ENCODE data around the gene SCML1.
"Not testable (repeated sequence)": the region's sequence is repeated elsewhere in the genome, so short reads cannot be mapped to it uniquely, and the experiment has no call there.

The SCML1 gene

DNA sequence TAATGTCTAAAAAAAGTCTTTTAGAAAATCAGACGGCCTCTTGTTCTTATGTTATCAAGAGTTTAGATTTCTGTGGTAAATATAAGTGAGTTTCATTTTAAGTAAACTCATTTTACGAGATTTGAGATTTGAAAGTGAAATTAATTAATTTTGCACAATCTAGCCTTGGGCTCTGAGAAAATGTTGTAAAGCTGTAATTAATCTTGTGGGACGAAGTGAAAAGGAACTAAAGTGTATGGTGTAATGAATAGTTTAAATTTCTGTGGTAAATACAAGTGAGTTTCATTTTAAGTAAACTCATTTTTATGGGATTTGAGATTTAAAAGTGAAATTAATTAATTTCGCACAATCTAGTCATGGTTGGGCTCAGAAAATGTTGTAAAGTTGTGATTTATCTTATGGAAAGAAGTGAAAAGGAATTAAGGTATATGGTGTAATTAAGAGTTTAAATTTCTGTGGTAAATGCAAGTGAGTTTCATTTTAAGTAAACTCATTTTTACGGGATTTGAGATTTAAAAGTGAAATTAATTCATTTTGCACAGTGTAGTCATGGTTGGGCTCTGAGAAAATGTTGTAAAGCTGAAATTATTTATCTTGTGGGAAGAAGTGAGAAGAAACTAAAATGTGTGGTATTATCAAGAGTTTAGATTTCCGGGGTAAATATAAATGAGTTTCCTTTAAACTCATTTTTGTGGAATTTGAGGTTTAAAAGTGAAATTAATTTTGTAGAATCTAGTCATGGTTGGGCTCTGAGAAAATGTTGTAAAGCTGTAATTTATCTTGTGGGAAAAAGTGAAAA lies 1.6 kb downstream of the SCML1 start:
- DNase-seq (ENCODE audit: low read depth): no peak

- DNase-seq (ENCODE audit: low read depth): no peak
Measured at GRCh38 chrX:17740137-17741122, 3.1 kb downstream of the SCML1 start.

DNA sequence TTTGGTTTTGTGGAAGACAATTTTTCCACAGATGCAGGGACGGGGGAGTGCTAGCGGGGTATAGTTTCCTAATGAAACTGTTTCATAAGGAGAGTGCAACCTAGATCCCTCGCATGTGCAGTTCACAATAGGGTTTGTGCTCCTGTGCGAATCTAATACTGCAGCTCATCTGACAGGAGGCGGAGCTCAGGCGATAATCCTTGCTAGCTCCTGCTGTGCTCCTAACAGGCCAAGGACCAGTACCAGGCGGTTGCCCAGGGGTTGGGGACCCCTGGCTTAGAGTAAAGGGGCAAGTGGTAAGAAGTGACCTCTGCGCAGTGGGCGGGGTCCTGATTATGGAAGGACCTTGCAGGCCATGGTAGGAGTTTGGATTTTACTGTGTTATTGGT lies 3.8 kb downstream of the SCML1 start:
- no peak for DNase-seq (ENCODE audit: low read depth)

DNA sequence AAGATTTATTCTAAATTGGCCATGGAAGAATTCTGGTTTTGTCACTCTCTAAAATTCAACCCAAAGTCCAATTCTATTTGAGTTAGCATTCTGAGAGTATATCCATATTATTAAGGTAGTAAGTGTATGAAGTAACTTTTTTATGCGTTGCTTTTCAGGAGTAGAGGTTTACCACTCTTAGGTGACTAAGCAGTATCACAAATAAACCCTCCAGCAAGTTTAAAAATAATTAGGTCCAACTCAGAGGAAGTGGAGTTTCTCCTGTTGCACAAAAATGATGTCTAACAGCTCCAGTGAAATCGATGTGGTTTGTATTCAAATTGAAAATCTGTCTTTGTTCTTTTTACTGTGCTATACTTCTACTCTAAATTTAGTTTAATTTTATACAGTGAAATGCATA lies 6.6 kb downstream of the SCML1 start:
- DNase-seq (ENCODE audit: low read depth): no peak

GRCh38 chrX:17744896-17745523 lies 7.7 kb downstream of the SCML1 start:
- DNase-seq (ENCODE audit: low read depth): no peak

DNA sequence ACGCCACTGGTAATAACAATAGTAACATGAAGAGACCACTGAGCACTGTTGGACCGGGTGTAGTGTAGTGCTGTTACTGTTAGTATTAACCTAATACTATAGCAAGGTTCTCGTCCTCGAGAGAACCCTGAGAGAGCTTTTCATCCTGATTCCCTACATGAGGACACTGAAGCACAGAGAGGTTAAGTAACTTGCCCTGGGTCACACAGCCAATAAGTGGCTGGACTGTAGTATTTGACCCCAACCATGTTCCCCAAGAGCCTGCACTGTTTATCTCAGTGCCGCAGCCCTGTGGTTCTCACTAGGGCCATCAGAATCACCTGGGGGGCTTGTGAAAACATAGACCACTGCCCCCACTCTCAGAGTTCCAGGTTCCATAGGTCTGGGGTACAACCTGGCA lies 10.4 kb downstream of the SCML1 start:
- no peak for DNase-seq (ENCODE audit: low read depth)

DNA sequence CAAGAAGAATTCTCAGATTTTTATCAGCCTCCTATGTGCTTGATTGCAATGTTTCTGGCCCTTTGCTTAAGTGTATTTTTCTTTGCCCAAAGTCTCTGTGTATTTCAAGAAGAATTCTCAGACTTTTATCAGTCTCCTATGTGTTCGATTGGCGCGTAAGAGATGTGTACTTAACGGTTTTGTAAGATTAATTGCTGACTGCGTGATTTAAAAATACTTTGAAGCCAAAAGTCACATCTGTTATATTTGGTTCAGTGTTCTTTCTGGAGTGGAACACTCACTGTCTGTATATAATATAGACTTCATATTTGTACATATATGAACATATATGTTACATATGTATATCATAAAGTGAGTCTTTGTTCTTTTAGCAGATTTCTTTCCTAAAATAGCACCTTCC lies 11.4 kb downstream of the SCML1 start:
- DNase-seq (ENCODE audit: low read depth): no peak

- no peak for DNase-seq (ENCODE audit: low read depth)
Measured at GRCh38 chrX:17750436-17750835, 13.1 kb downstream of the SCML1 start.

DNA sequence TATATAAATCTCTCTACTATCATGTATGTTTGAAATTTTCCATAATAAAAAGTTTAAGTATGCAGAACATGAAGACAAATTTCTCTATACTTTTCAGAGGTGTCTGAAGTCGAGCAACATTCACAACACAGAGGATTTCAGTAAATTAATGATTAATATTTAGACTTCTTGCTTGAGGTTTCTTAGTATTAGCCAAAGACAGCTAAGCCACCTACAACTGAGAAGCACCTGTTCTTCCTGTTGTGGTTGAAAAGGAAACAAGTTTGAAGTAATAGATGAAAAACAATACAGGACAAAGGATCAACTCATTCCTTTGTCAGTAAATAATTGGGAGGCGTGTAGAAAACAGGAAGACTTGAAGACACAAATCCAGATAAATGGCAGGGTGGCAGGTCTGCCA lies 21.1 kb downstream of the SCML1 start:
- DNase-seq (ENCODE audit: low read depth): no peak

DNA sequence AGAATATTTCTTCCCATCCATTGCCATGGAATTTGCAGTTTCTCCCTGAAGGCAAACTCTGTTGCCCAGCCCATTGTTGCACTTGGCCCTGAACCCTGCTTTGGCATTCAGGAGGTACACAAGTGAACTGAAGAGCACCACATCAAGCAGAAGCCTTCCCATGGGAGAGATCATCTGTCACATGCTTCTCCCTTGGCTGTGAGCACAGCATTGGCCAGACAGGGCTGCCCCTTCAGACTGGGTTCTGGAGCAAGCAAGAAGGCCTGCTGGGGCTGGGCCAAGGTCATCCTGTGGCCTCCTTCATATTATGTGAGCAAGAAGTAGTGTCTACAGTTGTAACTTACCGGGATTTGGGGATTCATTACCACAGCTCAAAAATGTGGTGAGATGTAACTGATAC lies 22.7 kb downstream of the SCML1 start:
- DNase-seq (ENCODE audit: low read depth): no peak

GRCh38 chrX:17767734-17768133 lies 30.4 kb downstream of the SCML1 start:
- DNase-seq (ENCODE audit: low read depth): no peak

DNA sequence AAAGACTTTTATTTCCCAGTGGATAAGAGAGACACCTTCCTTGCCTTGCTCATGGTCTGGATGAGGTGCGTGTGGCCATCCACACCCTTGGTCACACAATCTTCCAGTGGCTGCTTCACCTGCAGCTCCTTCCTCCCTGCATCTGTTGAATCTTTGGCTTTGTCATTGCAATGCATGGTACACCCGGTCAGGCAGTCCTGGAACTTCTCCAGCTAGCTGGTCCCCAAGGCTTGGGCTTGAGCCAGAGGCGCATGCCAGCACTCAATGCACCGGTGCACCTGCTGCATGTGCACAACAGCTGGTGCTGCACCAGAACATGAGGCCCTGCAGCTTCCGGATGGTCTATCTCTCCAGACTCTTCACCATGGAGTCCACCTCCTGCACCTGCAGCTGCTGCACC lies 31.7 kb downstream of the SCML1 start:
- no peak for DNase-seq (ENCODE audit: low read depth)

GRCh38 chrX:17769701-17770269 lies 32.5 kb downstream of the SCML1 start:
- no peak for DNase-seq (ENCODE audit: low read depth)

GRCh38 chrX:17773221-17773876 lies 36.1 kb downstream of the SCML1 start:
- DNase-seq (ENCODE audit: low read depth): no peak

- DNase-seq (ENCODE audit: low read depth): no peak
Measured at GRCh38 chrX:17774053-17774452, 36.8 kb downstream of the SCML1 start.

DNA sequence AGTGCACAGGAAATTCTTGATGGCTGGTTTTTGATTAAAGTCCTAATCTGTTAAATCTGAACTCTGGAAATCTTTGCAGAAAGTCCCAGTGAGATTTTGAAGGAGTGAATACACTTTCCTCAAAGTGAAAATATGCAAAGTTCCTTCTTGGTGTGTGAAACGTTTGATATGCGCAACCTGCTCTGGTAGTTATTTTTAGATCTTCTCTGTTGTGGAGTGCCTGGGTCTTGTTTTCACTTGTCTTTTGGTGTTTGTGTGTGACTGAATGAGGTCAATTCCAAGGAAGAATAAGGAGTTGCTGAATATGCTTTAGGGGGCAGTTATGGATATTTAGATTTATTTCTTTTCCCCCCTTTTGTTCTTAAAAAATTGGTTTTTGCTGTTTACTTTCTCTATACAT lies 41.7 kb downstream of the SCML1 start:
- no peak for DNase-seq (ENCODE audit: low read depth)

DNA sequence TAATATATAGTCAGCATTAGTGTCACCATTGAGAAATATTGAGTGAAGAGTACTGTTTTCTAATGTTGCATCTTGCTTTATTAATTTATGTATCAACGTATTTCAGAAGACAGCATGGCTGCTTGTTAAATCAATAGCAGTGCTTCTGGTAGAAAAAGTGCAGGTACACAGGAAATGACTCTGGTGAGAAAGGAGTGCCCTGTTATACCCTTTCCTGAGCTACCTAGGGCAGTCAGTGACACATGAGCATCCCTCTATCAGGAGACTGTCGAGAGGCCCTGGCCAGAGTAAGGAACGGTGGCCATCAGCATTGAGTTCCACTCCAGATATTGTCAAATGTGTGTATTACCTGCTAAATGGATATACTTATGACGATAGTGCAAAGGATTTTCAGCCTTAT lies 42.1 kb downstream of the SCML1 start:
- no peak for DNase-seq (ENCODE audit: low read depth)

DNA sequence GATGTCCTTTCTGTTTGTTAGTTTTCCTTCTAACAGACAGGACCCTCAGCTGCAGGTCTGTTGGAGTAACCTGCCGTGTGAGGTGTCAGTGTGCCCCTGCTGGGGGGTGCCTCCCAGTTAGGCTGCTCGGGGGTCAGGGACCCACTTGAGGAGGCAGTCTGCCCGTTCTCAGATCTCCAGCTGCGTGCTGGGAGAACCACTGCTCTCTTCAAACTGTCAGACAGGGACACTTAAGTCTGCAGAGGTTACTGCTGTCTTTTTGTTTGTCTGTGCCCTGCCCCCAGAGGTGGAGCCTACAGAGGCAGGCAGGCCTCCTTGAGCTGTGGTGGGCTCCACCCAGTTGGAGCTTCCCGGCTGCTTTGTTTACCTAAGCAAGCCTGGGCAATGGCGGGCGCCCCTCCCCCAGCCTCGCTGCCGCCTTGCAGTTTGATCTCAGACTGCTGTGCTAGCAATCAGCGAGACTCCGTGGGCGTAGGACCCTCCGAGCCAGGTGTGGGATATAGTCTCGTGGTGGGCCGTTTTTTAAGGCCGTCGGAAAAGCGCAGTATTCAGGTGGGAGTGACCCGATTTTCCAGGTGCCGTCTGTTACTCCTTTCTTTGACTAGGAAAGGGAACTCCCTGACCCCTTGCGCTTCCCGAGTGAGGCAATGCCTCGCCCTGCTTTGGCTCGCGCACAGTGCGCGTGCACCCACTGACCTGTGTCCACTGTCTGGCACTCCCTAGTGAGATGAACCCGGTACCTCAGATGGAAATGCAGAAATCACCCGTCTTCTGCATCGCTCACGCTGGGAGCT lies 49.5 kb downstream of the SCML1 start:
- DNase-seq (ENCODE audit: low read depth): not testable (repeated sequence)

GRCh38 chrX:17787557-17787956 lies 50.3 kb downstream of the SCML1 start:
- DNase-seq (ENCODE audit: low read depth): no peak

- no peak for DNase-seq (ENCODE audit: low read depth)
Measured at GRCh38 chrX:17788439-17788838, 51.1 kb downstream of the SCML1 start.

- no peak for DNase-seq (ENCODE audit: low read depth)
Measured at GRCh38 chrX:17788956-17789562, 51.8 kb downstream of the SCML1 start.
